ENCODE results near the gene SUPT3H.

DNA sequence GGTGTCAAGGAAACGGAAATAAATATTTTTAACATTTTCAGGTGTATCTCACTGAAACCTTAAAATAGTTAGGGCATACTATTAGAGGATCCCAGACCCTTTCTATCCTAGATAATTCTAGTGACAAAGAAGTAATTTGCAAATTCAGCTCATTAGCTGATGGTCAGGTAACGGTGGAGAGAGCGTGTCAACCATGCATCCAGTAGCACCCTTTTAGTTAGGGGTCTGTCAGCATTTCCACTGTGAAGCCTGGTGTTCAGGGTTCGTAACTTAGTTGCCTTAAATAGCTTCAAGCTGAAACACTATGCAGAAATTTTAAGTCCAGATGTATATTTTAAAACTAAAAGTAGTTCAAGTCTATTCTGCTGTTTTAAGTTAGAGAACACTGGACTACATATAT lies 48.5 kb upstream of the SUPT3H start:
- TF ChIP-seq PAX5 (IDR thresholded peaks at IDR 0.05; ENCODE audit: insufficient read depth, low read length, severe bottlenecking) = no peak
- no peak for TF ChIP-seq POLR2AphosphoS5 (IDR thresholded peaks at IDR 0.05; ENCODE audit: low read depth, low read length)
- no peak for TF ChIP-seq SPI1 (IDR thresholded peaks at IDR 0.05; ENCODE audit: low read depth, low read length)
- TF ChIP-seq POLR2A (IDR thresholded peaks at IDR 0.05; ENCODE audit: low read depth, low read length) = no peak
